ENCODE results near the gene HOGA1. TPM values are rescaled to one million over a fixed set of nuclear protein-coding genes. Genes with fewer than 3 reads are reported as not detected.
A peak's percentile ranks its signal among the peaks of the same experiment; 100 is the strongest.

The HOGA1 gene
- total and polyA plus RNA-seq, 2 of the 13 experiments (the other 11 are each of a cell fraction or from before 2014, with no cell fraction given): 7.6 to 19.5 TPM

- TF ChIP-seq FOXO4 (CRISPR knock-in tag; conservative IDR thresholded peaks at IDR 0.05) (no peak), RFX3 (CRISPR knock-in tag; IDR thresholded peaks at IDR 0.05) (no peak), ZNF510 (CRISPR knock-in tag; IDR thresholded peaks at IDR 0.05; ENCODE audit: low read depth) (no peak), FOSL2 (CRISPR knock-in tag; IDR thresholded peaks at IDR 0.05) (peak; percentile 94), NFAT5 (CRISPR knock-in tag; IDR thresholded peaks at IDR 0.05) (no peak), ZNF207 (IDR thresholded peaks at IDR 0.05; ENCODE audit: borderline replicate concordance) (no peak), ZNF205 (CRISPR knock-in tag; IDR thresholded peaks at IDR 0.05) (no peak), KLF16 (CRISPR knock-in tag; IDR thresholded peaks at IDR 0.05) (no peak), ETV5 (CRISPR knock-in tag; IDR thresholded peaks at IDR 0.05; ENCODE audit: borderline replicate concordance) (peak; percentile 24; the same call in 1 of the 2 replicates), ZNF235 (CRISPR knock-in tag; IDR thresholded peaks at IDR 0.05; ENCODE audit: borderline replicate concordance) (no peak), KLF9 (CRISPR knock-in tag; IDR thresholded peaks at IDR 0.05; ENCODE audit: low read depth) (no peak), HNRNPL (IDR thresholded peaks at IDR 0.05; ENCODE audit: low read depth, low read length) (no peak), RBFOX2 (IDR thresholded peaks at IDR 0.05; ENCODE audit: low read depth, low read length) (no peak), POLR2AphosphoS2 (IDR thresholded peaks at IDR 0.05; ENCODE audit: low read depth, low read length) (no peak), ZNF251 (CRISPR knock-in tag; IDR thresholded peaks at IDR 0.05) (no peak), GATAD2A (CRISPR knock-in tag; IDR thresholded peaks at IDR 0.05) (no peak), PRPF4 (IDR thresholded peaks at IDR 0.05; ENCODE audit: low read depth, low read length, poor library complexity, severe bottlenecking) (no peak), DPF2 (CRISPR knock-in tag; IDR thresholded peaks at IDR 0.05; ENCODE audit: borderline replicate concordance, low read depth) (no peak), ZNF224 (CRISPR knock-in tag; IDR thresholded peaks at IDR 0.05) (no peak)
- TF ChIP-seq, protein P1, sequence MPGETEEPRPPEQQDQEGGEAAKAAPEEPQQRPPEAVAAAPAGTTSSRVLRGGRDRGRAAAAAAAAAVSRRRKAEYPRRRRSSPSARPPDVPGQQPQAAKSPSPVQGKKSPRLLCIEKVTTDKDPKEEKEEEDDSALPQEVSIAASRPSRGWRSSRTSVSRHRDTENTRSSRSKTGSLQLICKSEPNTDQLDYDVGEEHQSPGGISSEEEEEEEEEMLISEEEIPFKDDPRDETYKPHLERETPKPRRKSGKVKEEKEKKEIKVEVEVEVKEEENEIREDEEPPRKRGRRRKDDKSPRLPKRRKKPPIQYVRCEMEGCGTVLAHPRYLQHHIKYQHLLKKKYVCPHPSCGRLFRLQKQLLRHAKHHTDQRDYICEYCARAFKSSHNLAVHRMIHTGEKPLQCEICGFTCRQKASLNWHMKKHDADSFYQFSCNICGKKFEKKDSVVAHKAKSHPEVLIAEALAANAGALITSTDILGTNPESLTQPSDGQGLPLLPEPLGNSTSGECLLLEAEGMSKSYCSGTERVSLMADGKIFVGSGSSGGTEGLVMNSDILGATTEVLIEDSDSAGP (CRISPR knock-in tag; IDR thresholded peaks at IDR 0.05; ENCODE audit: borderline replicate concordance): no peak
Measured at GRCh38 chr10:97543025-97543546, 41.1 kb upstream of the HOGA1 start (continued).

Data from HepG2 (cell line).